Activated CD8-positive, alpha-beta memory T cell treated with anti-CD3 and anti-CD28 coated beads for 24 hours (primary cell): ENCODE data around the gene ERCC4.
"Not testable (repeated sequence)": the region's sequence is repeated elsewhere in the genome, so short reads cannot be mapped to it uniquely, and the experiment has no call there.

Experiments used
- DNase-seq: peaks from one replicate; pipeline ENCODE4 v3.0.0-alpha.2; 2020

ERCC4 gene

DNA sequence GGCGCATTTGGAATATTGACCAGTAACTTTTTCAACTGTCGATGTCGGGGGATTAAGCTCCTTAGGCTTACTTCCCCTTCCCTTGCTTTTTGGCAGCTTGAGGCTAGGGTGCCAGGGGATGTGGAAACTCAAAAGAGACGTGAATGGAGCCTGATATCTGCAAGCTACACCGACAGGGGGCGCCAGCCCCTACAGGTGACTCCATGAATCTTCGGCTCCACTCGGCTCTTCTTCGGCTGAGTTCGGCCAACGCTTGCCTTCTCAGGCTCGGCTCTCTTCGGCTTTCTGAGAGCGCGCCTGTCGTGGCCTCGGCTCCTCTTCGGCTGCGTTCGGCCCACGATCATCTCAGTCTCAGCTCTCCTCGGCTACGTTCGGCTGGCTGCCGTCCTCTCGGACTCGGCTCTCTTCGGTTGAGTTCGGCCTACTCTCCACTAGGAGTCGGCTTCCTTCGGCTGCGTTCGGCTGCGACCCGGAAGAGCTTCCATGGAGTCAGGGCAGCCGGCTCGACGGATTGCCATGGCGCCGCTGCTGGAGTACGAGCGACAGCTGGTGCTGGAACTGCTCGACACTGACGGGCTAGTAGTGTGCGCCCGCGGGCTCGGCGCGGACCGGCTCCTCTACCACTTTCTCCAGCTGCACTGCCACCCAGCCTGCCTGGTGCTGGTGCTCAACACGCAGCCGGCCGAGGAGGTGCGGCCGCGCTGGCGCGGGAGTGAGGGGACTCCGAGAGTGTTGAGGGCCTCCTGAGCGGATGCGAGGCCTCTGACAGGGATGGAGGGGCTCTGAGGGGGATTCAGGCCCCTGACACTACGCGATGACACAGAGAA, at the start of gene ERCC4:
Gene ERCC4, plus strand, starts transcription at position 472 of the 827 bp plus-strand sequence. Its CDS starts 12 bp downstream, at position 484.
- peak; percentile 99 for DNase-seq

GRCh38 chr16:13873835-13874438, 46.0 kb upstream of the ERCC4 start:
- no peak for DNase-seq

DNA sequence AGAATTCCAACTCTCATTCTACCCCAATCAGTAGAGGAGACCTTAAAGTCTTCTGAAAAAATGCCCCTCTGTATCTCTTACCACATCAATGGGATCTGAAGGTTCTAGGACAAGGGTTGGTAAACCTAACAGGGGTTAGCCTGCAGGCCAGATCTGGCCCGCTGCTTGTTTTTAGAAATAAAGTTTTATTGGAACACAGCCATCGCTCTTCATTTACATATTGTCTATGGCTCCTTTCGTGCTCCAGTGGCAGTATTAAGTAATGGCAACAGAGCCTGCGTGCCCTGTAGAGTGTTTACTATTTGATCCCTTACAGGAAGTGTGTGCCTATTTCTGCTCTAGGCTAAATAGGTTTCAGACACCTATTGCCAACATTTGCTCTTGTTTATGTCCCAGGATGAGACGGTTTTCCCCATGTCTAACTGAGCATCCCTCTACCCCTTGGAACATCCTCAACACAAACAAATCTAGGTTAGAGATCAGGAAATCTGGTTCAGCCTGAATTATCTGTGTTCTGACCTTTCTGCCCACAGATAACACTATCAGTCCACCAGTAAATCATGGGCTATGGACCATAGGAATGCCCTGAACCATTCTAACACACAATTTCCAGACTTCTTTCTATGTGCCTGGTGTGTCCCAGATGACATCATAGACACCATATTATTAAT, 44.2 kb upstream of the ERCC4 start:
- no peak for DNase-seq

- no peak for DNase-seq
Measured at GRCh38 chr16:13883276-13883675, 36.7 kb upstream of the ERCC4 start.

DNA sequence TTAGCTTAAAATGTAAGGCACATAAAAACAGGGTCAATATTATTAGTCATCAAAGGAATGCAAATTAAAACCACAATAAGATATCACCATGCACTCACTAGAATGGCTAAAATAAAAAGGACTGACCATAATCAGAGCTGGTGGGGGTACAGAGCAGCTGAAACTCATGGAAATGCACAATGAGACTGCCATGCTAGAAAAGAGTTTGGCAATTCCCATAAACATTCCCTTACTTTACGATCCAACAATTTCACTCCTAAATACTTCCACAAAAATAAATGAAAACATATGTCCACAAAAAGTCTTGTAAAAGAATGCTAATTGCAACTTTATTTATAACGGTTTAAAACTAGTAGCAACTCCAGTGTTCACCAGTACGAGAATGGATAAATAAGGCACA, 36.1 kb upstream of the ERCC4 start:
- DNase-seq = no peak

DNA sequence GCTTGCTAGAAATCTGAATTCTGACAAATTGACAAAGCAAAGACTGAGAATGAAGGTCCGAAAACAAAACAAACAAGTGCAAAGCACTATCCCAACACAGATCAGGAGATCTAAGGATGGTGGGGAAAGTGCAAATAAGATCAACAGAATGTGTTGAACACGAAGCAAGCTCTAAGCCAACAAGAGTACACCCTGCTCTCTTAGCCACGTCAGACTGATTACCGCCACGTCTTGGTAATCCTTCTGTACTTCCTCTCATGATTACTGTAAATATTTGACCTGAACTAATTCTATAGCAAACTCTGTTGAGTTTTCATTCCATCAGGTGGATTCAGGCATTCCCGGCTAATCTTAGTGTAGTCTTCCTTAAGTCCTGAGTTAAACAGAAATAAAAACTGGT, 34.3 kb upstream of the ERCC4 start:
- DNase-seq = no peak

GRCh38 chr16:13886608-13887007, 33.3 kb upstream of the ERCC4 start:
- no peak for DNase-seq

DNA sequence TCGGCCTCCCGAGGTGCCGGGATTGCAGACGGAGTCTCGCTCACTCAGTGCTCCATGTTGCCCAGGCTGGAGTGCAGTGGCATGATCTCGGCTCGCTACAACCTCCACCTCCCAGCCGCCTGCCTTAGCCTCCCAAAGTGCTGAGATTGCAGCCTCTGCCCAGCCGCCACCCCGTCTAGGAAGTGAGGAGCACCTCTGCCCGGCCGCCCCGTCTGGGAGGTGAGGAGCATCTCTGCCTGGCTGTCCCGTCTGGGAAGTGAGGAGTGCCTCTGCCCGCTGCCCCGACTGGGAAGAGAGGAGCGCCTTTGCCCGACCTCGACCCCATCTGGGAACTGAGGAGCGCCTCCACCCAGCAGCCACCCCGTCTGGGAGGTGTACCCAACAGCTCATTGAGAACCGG, 30.6 kb upstream of the ERCC4 start:
- not testable (repeated sequence) for DNase-seq

DNA sequence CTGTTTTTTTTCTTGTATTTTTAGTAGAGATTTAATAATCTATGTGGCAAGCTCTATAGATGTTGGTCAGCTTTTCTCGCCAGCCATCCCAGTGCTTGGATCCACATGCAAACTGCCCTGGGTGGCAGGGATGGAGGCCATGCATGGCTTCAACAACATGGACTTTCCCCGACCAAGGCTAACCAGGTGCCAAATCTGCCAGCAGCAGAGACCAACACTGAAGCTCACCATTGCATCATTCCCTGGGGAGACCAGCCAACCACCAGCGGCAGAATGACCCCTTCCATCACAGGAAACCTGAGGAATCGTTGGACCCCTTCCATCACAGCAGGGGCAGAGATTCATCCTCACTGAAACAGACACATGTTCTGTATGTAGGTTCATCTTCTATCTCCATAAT, 27.7 kb upstream of the ERCC4 start:
- DNase-seq = no peak

- DNase-seq = no peak
Measured at GRCh38 chr16:13895516-13895915, 24.4 kb upstream of the ERCC4 start.

- no peak for DNase-seq
Measured at GRCh38 chr16:13896543-13897182, 23.3 kb upstream of the ERCC4 start.

GRCh38 chr16:13897806-13898205, 22.1 kb upstream of the ERCC4 start:
- no peak for DNase-seq

GRCh38 chr16:13898233-13898632, 21.7 kb upstream of the ERCC4 start:
- no peak for DNase-seq

DNA sequence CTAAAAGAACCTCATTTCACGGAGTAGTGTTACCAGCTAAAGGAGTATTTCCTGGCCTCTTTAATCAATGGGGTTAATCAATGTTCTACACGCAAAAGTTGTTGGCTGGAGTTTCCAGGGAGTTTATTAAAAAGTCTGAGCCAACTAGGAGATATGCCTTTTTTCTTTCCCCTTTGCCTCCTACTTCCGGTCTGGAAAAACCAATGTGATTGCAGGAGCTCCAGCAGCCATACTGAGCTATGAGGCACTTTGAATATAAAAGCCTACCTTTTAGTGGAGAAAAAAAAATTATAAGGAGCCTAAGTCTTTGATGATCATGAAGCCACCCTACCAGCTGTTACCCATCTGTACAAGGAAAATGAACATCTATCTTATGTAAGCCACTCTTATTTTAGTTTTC, 17.9 kb upstream of the ERCC4 start:
- no peak for DNase-seq

- DNase-seq = no peak
Measured at GRCh38 chr16:13902677-13903076, 17.3 kb upstream of the ERCC4 start.

GRCh38 chr16:13904179-13904691, 15.7 kb upstream of the ERCC4 start:
- DNase-seq = no peak

DNA sequence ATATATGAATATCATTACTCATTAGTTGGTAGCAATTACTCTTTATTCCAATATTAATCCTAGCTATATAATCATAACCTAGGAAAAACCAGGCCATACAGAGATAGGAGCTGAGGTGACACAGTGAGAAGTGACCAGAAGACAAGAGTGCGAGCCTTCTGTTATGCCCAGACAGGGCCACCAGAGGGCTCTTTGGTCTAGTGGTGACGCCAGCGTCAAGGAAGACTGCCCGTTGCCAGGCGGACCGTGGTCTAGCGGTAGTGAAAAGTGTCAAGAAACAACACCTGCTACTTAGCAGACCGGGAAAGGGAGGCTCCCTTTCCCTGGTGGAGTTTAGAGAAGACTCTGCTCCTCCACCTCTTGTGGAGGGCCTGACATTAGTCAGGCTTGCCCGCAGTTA, 15.1 kb upstream of the ERCC4 start:
- DNase-seq = not testable (repeated sequence)

DNA sequence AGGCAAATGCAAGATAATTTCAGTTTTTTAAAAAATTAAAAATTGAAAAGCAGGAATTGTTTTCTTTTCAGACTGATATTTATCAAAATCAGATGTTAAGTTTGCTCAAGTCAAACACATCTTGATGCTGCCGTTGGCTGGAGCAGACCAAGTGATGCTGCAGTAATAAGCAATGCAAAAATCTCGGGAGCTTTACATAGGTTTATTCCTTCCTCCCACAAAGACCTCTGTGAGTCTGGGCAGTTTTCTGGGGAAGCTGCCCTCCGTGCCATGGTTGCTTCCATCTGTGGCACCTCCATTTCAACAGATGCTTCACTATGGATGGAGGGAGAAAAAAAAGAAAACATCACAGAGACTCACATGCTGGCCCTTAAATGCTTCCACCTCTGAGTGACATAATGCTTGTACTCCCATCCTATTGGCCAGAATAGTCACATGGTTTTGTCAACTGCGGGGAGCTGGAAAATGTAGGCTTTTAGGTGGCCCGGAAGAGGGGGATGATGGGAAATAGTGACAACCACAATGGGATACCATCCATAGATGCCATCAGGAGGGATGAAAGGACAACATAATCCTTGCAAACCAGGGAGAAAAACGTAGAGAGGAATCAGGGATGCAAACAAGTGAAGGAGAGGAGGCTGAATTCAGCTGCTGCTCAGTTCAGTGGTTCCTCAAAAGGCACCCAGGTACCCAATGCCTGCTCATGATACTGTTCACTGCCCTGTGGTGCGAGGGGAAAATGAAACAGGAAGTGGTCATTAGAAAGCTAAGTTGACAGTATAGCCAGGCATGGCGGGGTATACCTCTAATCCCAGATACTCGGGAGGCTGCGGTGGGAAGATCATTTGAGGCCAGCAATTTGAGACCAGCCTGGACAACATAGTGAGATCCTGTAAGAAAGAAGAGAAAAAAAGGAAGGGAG, 13.5 kb upstream of the ERCC4 start:
- DNase-seq = no peak

DNA sequence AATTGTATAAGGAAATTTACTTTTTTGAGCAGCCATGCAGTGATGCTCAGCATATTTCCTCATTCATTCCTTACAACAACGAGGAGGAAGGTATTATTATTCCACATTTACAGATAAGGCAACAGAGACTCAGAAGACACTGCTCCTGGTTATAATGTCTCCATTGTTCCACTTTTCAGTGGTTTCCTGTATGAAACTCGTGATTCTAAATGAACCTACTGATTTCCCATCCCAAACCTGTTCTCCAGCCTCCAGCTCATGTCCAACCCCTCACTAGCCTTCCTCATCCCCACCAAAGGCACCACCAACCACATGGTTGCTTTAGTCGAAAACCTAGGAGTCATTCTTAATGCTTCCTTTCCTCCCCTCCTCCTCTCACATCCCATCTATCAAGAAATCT, 12.5 kb upstream of the ERCC4 start:
- DNase-seq = no peak

DNA sequence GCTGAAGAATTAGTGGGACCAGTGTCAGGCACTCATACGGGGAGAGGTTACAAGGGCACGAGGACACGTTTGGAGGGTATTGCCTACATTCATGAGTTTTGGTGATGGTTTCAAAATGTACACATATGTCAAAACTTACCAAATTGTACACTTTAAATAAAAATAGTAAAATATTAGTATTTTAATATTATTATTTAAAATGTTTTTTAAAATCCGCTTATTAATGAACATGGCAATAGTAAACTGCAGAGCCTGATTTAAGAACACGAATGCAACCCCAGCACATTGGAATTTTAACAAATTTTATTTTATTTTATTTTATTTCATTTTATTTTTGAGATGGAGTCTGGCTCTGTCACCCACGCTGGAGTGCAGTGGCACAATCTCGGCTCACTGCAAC, 10.9 kb upstream of the ERCC4 start:
- no peak for DNase-seq

DNA sequence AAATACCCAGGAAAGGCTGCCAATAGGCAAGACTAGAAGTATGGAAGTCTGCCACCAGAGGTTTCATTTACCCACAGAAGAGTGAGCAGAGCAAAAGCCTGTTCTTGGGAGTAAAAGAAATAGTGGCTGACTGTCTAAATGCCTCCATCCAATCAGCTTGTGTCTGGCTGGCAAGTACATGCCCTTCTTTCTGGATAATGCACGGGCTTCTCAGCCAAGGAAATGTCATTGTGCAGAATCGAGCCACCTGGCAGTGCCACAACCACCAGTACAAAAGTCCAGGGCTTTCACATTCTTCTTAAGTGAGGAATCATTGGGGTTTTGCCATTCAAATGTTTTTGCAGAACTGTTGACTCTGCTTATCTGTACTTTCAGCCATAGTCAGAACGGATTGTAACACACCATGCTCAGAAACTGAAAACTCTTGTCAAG, 10.1 kb upstream of the ERCC4 start:
- DNase-seq = no peak

DNA sequence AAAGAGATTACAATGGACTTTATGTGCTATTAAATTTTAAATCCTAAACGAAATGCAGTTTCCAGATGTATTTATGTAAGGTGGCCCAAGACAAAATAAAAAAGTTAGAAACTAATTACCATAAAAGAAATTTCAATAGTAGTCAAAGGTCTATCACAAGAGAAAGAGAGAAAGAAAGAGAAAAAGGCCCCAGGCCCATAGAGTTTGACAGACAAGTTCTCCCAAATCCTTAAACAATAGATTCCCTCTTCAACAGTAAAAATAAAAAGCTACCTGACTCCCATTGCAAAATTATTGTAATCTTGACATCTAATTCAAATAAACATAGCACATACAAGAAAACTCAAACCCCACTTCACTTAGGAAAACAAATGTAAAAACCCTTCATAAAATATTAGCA, 8.6 kb upstream of the ERCC4 start:
- no peak for DNase-seq
